ENCODE results near the gene LRP5. TPM values are rescaled to one million over a fixed set of nuclear protein-coding genes. Genes with fewer than 3 reads are reported as not detected.
"Not testable (repeated sequence)": the region's sequence is repeated elsewhere in the genome, so short reads cannot be mapped to it uniquely, and the experiment has no call there.

Gene LRP5
- total RNA-seq, 2 experiments from 2014 or later, result 10.2 to 10.7 TPM

DNA sequence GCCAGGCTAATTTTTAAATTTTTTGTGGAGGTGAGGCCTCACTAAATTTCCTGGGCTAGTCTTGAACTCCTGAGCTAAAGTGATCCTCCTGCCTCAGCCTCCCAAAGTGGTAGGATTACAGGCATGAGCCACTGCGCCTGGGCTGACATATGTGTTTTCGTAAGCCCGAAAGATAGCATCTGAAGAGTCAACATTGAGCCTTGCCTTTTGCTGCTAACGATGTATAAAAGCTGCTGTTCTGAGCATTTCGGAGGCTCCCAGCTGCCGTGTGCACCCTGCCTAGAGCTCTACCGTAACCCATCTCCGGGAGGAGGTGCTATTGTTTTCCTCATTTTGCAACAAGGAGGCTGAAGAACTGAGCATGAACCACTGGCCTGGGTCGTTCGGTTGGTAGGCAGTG, 130.0 kb downstream of the LRP5 start:
- ChIA-PET POLR2A (no interaction called here), CTCF (no interaction called here)

DNA sequence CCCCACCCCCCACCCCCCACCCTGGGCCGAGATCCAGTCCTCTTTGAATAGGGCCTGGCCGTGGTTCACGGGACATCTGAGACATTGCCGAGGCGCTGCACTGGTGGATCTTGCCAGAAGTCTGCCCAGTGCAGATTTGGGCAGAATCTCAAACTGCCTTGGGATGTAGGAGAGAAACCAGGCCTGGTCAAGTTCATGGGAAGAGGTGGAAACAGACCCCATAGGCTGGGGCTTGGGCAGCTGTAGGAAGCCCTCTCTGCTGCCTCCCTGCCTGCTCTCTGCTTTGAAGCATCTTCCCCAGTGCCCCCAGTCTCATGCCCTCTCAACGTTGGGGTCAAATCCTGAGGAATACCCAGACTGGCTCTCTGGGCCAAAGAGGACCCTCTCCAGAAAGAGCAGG, 132.2 kb downstream of the LRP5 start:
- ChIA-PET CTCF (no interaction called here), POLR2A (no interaction called here)

DNA sequence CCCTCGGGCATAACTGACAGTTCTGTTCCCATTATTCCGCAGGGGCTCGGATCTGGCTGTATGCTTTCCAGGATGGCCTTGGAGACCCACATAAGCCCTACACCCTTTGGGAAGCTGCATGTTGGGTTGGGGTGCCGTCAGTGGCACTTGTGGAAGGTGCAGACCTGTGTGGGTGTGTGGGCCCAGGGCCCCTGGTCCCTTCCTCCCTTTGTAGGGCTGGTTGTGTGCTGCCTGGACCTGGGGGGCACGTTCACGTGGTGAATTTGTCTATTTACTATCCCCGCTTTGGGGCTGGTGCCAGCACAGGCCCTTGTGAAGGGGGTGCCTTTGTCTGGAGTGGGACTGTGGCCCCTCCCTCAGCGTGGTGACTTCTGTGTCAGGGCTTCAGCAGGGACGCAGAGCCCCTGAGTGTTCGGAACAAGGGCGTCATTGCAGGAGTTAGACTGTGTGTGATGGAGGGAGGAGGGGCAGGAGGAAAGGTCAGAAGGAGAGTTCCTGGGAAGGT, 133.2 kb downstream of the LRP5 start:
- CTCF ChIA-PET, result interaction anchor here (1.0 kb wide), 1 partner anchor 236 kb away, joined by 3 read pairs; no protein-coding TSS in a partner anchor
- POLR2A ChIA-PET, result no interaction called here

DNA sequence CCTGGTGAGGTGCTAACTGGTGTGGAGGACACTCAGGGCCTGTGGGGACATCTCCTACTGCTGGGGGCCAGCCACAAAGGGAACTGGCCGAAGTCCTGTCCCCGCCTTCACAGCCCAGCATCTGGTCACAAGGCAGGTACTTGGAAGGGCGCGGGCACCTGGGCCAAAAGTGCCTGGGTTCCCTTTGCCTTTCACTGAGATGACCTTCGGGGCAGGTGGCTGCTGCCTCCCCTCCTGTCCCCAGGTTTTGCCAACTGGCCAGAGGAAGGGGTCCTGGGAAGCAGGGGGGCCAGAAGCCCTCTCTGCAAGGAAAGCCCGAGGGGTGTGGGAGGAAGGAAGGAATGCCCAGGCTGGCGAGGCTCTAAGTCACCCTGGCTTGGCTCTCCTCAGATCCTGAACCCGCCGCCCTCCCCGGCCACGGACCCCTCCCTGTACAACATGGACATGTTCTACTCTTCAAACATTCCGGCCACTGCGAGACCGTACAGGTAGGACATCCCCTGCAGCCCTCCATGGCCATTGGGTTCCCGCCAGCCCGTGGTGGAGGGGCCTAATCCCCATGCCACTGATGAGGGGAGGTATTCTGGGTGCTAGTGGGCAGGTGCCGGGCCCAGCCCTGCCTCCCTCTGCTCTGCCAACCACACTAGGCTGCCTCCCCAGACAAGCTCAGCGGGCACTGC, 133.8 kb downstream of the LRP5 start:
- CTCF ChIA-PET, result interaction anchor here (0.6 to 1.6 kb wide), 5 partner anchors 10 to 237 kb away, joined by 3 to 5 read pairs (median 3); no protein-coding TSS in a partner anchor
- POLR2A ChIA-PET, result no interaction called here

DNA sequence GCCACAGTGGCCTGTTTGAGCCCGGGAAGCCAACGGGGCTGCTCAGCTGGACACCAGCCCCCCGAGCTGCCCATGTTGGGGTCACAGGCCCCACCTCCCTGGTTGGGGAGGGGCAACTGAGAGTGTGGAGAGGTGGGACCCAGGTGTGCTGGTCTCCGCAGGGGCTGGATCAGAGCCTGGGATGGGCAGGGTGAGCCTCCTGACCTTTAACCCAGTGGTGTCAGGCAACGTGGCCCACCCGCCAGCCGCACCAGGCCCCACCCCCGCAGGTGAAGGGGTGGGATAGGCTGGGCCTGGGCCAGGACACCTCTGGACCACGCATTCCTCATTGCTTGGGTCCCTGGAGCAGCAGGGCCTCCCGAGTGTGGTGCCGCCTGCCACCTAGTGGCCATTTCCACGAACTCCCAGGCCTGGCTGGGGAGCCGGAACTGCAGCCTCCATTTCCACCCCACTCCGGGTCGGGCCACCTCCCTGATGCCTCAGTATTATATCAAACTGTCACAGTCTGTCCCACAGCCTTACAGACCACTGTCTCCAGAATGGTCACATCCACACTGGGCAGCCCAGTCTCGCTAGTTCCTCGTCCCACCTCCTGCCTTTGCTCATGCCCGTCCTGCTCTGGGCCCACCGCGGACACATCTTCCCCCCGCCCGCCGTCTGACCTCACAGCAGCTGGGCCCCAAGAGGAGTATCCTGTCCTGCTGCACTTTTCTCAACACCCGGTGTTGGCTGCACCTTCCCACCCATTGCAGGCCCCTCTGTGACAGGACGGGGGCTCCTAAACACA, 134.8 kb downstream of the LRP5 start:
- CTCF ChIA-PET, result interaction anchor here (0.6 to 1.6 kb wide), 5 partner anchors 9 to 103 kb away, joined by 3 to 5 read pairs (median 4); no protein-coding TSS in a partner anchor
- POLR2A ChIA-PET, result no interaction called here

DNA sequence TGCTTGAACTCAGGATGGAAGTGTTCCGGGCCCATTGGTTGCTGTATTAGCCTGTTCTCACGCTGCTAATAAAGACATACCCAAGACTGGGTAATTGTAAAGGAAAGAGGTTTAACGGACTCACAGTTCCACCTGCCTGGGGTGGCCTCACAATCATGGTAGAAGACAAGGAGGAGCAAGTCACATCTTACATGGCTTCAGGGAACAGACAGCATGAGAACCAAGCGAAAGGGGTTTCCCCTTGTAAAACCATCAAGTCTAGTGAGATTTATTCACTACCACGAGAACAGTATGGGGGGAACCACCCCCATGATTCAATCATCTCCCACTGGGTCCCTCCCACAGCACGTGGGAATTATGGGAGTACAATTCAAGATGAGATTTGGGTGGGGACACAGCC, 135.5 kb downstream of the LRP5 start:
- CTCF ChIA-PET, result interaction anchor here (0.8 to 1.6 kb wide), 3 partner anchors 9 to 195 kb away, joined by 3 to 5 read pairs (median 4); no protein-coding TSS in a partner anchor
- POLR2A ChIA-PET, result not testable (repeated sequence)

DNA sequence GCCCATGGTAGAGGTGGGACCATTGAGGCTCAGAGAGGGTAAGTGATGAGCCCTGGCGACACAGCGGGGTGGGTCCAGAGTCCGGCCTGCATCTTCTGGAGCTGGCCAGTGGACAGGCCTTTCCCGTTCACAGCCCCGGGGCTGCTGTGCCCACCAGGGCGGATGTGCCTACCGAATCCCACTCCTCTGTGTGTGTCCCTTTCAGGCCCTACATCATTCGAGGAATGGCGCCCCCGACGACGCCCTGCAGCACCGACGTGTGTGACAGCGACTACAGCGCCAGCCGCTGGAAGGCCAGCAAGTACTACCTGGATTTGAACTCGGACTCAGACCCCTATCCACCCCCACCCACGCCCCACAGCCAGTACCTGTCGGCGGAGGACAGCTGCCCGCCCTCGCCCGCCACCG, 136.2 kb downstream of the LRP5 start:
- ChIA-PET POLR2A (no interaction called here), CTCF (interaction anchor here (0.8 to 1.5 kb wide), 2 partner anchors 8 to 196 kb away, joined by 3 to 4 read pairs; no protein-coding TSS in a partner anchor)

DNA sequence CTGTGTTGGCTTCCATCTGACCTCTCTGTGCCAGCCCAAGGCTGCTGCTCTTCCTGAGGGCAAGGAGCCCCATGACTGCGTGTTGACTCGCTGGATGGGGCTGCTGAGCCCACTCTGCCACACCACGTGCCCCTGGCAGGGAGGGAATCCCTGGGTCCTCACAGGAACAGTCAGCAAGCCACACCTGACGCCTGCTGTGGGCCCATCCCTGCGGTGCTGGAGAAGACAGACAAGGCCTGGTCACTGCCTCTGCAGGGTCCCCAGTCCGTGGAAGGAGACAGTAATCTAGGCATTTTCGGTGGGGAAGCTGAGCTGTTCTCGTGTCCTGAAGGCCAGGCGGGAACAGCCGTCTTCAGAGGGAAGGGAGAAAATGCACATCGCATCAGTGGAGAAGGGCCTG, 137.6 kb downstream of the LRP5 start:
- POLR2A ChIA-PET, result no interaction called here
- CTCF ChIA-PET, result interaction anchor here (0.7 kb wide), 1 partner anchor 1823 kb away, joined by 3 read pairs; no protein-coding TSS in a partner anchor

DNA sequence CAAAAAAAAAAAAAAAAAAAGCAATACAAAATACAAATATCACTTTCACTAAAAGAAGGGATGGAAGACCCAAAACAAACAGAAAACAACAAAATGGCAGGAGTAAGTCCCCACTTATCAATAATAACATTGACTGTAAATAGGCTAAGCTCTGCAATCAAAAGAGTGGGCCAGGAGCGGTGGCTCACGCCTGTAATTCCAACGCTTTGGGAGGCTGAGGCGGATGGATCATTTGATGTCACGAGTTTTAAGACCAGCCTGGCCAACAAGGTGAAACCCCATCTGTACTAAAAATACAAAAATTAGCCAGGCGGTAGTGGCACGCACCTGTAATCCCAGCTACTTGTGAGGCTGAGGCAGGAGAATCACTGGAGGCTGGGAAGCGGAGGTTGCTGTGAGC, 138.3 kb downstream of the LRP5 start:
- ChIA-PET POLR2A (no interaction called here), CTCF (interaction anchor here (0.7 kb wide), 2 partner anchors 154 to 1824 kb away, joined by 3 read pairs; no protein-coding TSS in a partner anchor)

DNA sequence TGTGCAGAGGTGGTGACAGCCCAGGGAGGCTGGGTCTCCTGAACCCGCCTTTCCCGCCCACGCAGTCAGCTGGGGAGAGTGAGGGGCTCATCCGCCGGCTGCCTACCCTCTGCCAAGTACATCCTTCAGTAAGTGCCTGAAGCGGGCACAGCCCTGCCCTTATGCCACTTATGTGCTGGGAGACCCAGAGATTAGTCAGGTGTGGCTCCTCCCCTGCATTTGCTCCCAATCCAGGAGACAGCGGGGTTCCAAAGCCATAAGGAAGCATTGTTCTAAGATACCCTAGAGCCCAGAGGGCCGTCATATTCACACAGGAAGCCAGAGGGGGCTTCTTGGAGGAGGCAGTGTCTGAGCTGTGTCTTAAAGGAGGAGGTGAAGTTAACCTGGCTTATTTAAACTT, 142.4 kb downstream of the LRP5 start:
- POLR2A ChIA-PET, result no interaction called here
- CTCF ChIA-PET, result interaction anchor here (1.0 kb wide), 1 partner anchor 189 kb away, joined by 3 read pairs; no protein-coding TSS in a partner anchor

DNA sequence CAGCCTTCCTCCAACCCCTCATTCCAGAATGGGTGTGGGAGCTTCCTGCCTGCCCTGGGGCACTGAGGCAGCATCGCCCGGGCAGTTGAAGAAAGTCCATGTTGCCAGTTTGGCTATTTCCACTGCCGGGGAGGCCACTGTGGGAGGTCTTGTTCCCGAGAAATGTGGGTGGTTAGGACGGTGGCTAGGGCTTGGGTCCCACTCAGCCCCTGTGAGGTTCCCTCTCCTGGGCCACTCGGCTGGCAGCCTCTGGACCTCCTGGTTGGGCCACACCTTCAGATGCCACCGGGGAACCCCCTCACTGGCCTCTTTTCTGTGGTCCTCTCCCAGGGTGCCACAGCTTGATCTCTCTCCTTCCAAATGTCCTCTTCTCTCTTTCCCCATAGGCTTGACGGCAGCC, 143.1 kb downstream of the LRP5 start:
- CTCF ChIA-PET, result interaction anchor here (1.0 to 1.1 kb wide), 2 partner anchors 9 to 188 kb away, joined by 3 read pairs; no protein-coding TSS in a partner anchor

DNA sequence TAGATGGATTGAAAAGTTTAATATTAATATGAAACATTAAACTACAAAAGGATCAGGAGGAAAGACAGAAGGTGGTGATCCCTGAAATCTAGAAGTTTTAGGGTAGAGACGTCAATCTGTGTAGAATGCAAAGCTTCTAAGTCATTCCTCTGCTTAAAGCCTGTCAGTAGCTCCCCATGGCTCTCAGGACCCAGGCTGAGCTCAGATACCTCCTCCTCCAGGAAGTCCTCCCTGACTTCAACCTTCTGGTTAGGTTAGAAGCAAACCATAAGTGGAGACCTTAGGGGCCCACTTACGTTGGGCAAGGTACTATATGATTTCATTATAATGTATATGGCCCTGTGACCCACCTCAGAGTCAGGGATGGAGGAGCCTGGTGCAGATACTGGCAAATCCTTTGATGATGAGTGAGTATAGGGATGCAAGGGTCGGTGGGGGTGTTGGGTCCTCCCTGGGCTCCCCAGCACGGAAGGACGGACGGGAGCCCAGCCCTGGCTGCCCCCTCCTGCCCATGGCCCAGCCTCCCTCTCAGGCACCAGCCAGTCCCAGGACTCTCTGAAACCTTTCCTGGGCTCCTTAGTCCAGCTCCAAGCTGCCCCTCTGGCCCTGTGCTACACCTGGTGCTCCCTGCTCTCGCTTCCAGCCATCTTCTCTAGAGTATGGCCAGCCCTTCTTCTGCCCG, 145.0 kb downstream of the LRP5 start:
- ChIA-PET CTCF (interaction anchor here (0.6 to 1.6 kb wide), 2 partner anchors 10 to 48 kb away, joined by 3 to 4 read pairs; no protein-coding TSS in a partner anchor), POLR2A (no interaction called here)

More for the DNA sequence above, 143.1 kb downstream of the LRP5 start:
- POLR2A ChIA-PET, result no interaction called here

DNA sequence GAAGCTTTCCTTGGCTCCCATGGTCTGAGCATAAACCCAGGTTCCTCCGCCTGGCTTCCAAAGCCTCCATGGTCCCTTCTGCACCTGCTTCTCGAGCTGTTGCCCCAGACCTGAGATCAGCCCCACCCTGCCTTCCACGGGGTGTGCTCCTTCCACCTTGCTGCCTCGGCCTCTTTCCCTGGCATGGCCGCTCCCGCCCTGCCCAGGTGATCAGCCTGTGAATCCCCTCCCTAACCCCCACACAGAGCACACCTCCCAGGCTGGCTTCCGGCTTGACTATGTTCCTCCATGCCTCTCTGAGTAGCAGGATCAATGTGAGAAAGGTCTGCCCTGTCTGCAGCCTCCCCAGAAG, 145.5 kb downstream of the LRP5 start:
- CTCF ChIA-PET, result no interaction called here
- POLR2A ChIA-PET, result no interaction called here

DNA sequence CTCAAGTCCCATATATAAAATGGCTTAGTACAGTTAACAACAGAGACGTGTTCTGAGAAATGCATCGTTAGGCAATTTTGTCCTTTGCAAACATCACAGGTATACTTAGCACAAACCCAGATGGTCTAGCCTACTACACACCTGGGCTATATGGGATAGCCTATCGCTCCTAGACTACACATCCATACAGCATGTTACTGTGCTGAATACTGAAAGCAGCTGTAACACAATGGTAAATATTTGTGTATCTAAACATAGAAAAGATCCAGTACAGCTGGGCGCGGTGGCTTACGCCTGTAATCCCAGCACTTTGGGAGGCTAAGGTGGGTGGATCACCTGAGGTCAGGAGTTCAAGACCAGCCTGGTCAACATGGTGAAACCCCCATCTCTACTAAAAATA, 145.9 kb downstream of the LRP5 start:
- CTCF ChIA-PET, POLR2A ChIA-PET: not testable (repeated sequence)

DNA sequence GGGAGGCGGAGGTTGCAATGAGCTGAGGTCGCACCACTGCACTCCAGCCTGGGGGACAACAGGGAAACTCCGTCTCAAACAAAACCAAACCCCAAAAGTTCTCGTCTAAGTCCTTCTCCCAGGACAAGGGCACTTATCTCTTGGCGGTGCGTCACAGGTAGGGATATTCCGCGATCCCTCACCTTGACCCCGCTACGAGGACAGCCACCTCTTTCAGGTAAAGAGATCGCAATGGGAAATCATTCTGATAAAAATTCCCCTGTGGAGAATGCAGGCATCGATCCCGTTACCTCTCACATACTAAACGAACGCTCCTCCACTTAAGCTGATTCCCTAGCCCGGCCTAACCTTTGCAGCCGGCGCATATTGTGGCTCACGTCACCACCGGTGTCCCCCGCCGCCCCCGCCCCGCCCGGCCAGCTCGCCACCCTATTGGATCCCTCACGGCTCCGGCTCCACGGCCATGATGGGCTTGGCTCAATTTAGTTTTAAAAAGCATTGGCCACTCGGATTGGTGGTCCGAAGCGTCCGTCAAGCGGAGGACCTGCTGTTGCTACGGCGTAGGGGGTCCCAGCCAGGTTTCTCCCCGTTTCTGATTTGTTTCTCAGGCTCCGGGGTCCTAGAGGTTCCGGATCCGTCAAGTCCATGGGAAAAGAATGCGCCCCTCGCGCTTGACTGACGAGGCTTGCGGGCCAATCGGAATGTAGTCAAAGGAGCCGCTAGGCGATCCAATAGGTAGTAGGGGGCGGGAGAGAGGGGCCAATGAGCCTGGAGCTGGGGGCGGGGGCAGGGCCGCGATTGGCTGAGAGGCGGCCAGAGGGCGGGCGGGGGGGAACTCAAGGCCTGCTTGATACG, 147.7 kb downstream of the LRP5 start:
- CTCF ChIA-PET, result no interaction called here
- POLR2A ChIA-PET, result interaction anchor here (0.6 kb wide), 2 partner anchors 44 to 138 kb away, joined by 4 to 5 read pairs; no protein-coding TSS in a partner anchor

DNA sequence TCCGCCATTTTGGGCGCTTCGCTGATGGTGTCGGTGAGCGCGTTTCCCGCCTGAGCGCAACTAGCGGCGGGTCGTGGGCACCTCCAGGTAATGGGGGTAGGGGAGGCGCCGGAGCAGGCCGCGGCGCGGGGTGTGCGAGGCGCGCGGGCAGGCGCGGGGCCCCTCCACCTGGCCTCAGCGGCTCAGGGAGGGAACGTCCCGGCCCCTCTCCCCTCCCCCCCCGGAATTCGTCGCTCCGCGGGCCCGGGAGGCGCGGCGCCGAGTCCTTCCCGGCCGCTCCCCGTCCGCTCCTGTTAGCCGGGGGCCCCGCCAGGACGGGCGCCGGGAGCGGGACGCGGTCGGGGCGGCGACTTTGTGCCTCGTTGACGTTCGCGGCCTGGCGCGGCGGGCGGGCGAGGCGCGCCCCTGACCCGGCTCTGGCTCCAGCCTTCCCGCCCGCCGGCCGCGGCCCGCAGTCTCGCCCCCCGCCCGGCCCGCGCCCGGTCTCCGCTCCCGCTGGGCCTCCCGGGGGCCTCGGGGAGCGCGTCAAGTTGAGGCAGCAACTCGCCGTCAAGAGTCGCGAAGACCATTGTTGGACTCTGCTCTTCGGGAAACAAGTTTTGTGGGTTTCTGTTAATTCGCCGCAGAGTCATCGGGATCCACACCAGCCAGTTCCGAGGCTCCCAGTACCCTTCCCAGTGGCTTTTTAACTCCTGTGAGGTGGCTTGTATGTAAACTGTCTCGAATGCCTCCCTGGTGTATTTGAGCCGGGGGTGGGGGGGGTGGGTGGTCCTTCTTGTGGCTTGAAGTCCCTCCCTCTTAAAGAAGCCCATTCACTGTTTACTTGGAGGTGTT, 148.6 kb downstream of the LRP5 start, which contains the start of gene PPP6R3:
TSS of gene PPP6R3 (plus strand) at position 12 of the 834 bp plus-strand sequence. CDS start 76,913 bp downstream, outside the sequence.
- POLR2A ChIA-PET, result interaction anchor here (0.6 kb wide), 1 partner anchor 45 kb away, joined by 4 read pairs; no protein-coding TSS in a partner anchor
- CTCF ChIA-PET, result no interaction called here

DNA sequence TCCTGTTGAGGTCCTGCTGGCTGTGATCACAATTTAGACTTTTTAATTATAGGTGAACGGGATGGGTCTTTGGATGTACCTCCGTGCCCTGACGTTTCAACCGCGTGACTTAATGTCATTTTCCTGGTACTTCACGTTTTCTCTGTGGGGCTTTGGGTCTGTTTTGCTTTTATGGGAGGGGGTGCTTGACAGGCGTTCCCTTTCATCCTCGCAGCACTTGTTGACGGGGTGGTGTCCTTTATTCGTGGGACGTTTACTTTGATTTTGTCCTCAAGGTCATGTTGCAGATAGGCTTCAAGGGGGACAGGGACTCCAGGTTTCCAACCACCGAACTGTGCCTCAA, 149.2 kb downstream of the LRP5 start:
- POLR2A ChIA-PET, result no interaction called here

DNA sequence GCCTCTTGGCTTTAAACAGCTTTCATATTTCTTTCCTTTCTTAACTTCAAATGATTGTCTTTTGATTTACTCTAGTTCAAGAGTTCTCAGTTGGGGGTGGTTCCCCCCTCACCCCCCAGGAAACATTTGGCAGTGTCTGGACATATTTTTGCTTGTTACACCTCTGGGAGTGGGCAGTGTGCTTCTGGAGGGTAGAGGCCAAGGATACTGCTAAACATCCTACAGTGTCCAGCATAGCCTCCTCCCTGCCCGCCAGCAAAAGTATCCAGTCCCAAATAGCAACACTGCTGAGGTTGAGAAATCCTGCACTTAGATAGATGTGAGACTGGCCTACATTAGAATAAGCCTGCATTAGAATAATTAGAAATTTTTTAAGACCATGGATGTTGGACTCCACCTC, 151.3 kb downstream of the LRP5 start:
- ChIA-PET CTCF (interaction anchor here (1.1 kb wide), 1 partner anchor 100 kb away, joined by 3 read pairs; no protein-coding TSS in a partner anchor), POLR2A (interaction anchor here (0.6 kb wide), 1 partner anchor 67 kb away, joined by 3 read pairs; no protein-coding TSS in a partner anchor)

More for the DNA sequence above, 149.2 kb downstream of the LRP5 start:
- CTCF ChIA-PET, result no interaction called here

Data from activated CD8-positive, alpha-beta memory T cell treated with anti-CD3 and anti-CD28 coated beads for 36 hours (primary cell).